A549 (cell line): Measurements from ENCODE around the gene GLB1L3.

ENCODE experiments used
- EP300 ChIP-seq, 2 experiments: fragments of >200 bp; sonication (Bioruptor Twin); formaldehyde crosslinking; IDR thresholded peaks; 2 replicates in 1 of 2; 3 replicates in 1 of 2; pipeline ENCODE4 v1.6.1; 2016 to 2017
- MAFK ChIP-seq: fragments of 450-650 bp; IDR thresholded peaks from 2 replicates; pipeline ENCODE4 v1.6.1; 2014; ENCODE audit not compliant: partially characterized antibody
- NR3C1 ChIP-seq: fragments of >200 bp; sonication (Bioruptor Twin); formaldehyde crosslinking; IDR thresholded peaks from 3 replicates; pipeline ENCODE4 v1.6.1; 2017
- TF ChIP-seq, protein P1 (sequence below): fragments of >200 bp; sonication (Bioruptor Twin); formaldehyde crosslinking; IDR thresholded peaks from 3 replicates; pipeline ENCODE4 v1.5.1; 2016

GRCh38 chr11:134248910-134249480, 27.2 kb upstream of the GLB1L3 start:
- TF ChIP-seq MAFK (no peak), NR3C1 (no peak), EP300 (IDR thresholded peaks at IDR 0.05) (no peak)
- TF ChIP-seq, protein P1, sequence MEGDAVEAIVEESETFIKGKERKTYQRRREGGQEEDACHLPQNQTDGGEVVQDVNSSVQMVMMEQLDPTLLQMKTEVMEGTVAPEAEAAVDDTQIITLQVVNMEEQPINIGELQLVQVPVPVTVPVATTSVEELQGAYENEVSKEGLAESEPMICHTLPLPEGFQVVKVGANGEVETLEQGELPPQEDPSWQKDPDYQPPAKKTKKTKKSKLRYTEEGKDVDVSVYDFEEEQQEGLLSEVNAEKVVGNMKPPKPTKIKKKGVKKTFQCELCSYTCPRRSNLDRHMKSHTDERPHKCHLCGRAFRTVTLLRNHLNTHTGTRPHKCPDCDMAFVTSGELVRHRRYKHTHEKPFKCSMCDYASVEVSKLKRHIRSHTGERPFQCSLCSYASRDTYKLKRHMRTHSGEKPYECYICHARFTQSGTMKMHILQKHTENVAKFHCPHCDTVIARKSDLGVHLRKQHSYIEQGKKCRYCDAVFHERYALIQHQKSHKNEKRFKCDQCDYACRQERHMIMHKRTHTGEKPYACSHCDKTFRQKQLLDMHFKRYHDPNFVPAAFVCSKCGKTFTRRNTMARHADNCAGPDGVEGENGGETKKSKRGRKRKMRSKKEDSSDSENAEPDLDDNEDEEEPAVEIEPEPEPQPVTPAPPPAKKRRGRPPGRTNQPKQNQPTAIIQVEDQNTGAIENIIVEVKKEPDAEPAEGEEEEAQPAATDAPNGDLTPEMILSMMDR, result no peak
